GM21515 (cell line): ENCODE results near the gene ZDHHC20.

ENCODE experiments used
- ATAC-seq: cut with Tn5 transposase; IDR thresholded peaks from one replicate; pipeline ENCODE4 v1.9.1; 2021; ENCODE audit not compliant: unreplicated experiment

The ZDHHC20 gene

GRCh38 chr13:21328201-21328600 is 130.9 kb downstream of the ZDHHC20 start:
- ATAC-seq: no peak

DNA sequence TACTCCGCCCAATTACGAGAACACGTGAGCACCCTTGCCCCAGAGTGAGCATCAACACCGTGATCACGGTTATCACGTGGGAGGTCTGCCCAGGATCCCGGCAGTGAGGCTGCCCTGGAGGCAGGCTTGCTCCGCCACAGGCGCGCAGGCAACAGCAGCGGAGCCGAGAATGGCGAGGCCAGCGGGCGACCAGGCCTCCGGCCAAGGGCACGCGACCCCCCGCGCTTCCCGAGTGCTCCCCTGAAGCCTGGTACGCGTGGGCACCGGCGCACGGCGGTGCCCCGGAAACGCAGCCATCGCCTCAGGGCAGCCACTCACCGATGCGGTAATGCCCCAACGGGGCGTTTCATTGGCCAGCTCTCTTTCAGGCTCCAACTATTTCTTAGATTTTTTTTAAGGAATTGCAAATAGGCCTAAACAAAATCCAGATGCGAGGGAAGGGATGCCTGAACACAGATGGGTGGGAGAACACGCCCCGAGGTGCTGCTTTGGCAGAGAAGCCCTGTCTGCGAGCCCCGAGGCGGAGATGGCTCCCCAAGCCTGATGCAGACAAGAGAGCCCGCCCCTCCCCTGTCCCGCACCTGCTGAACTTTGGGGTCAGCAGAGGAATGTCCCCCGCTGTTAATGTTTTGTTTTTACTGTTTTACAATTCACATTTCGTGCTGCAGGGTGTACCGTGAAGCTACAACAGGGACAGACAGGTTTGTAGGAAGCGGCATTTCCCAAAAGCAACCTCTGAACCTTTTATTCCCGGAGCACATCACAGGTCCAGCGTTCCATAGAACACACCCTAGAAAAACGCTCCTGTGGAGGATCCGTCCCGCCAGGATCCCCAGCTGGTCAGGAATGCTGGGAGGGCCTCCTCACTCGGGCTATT is 132.7 kb downstream of the ZDHHC20 start:
- no peak for ATAC-seq

DNA sequence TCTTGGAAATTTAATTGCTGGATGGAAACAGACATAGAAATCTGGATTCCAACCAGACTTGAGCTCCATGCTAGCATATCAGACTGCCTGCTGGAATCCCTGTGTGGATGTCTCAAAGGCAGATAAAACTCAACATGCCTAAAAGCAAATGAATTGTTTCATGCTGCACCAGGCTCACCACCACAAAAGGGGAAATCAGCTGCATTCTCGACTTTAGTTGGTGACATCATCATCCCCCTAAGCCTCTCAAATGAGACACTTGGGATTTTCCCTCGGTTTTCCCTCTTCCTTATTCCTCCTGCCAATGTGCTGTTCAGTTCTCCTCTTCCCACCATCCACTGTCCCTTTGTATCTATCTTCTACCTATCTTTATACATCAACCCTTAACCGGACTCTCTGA is 134.3 kb downstream of the ZDHHC20 start:
- no peak for ATAC-seq

DNA sequence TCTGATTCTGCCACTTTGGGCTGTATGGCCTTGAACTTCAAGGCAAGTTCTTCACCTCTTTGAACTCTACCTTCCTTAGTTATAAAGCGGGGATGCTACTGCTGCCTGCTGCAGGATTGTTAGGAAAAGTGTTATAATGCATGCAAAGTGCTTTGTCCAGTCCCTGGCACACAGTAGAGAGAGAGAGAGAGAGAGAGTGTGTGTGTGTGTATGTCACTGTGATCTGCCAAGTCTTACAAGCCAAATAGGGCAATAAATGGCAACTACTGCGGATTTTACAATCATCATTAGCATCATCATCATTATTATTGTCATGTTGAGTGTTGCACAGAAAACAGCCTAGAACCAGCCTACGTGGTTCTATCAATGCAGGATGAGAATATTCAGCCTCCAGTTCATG is 136.1 kb downstream of the ZDHHC20 start:
- no peak for ATAC-seq
